GM04504 (cell line): ENCODE data around the gene CHN2.

Experiments
- DNase-seq: peaks from one replicate; pipeline ENCODE4 v3.0.0-alpha.2; 2012; ENCODE audit warnings: low read depth

The CHN2 gene

GRCh38 chr7:29194594-29195427 lies at the start of gene CHN2:
Gene CHN2, plus strand, starts transcription at chr7:29194775.
- DNase-seq: no peak

- no peak for DNase-seq
Observed at GRCh38 chr7:29145553-29146056, 49.0 kb upstream of the CHN2 start.

- no peak for DNase-seq
Observed at GRCh38 chr7:29146057-29146706, 48.4 kb upstream of the CHN2 start, which contains the start of gene CPVL. Gene CPVL, minus strand, starts transcription at chr7:29146537. Its CDS starts 25,476 bp downstream, at chr7:29121061.

- DNase-seq: no peak
Observed at GRCh38 chr7:29146888-29147609, 47.5 kb upstream of the CHN2 start.

- no peak for DNase-seq
Observed at GRCh38 chr7:29147821-29148220, 46.8 kb upstream of the CHN2 start.

- DNase-seq: no peak
Observed at GRCh38 chr7:29149036-29149435, 45.5 kb upstream of the CHN2 start.

GRCh38 chr7:29150856-29151255 lies 43.7 kb upstream of the CHN2 start:
- no peak for DNase-seq

- no peak for DNase-seq
Observed at GRCh38 chr7:29154076-29154475, 40.5 kb upstream of the CHN2 start.

- no peak for DNase-seq
Observed at GRCh38 chr7:29156907-29157452, 37.6 kb upstream of the CHN2 start.

GRCh38 chr7:29158795-29159423 lies 35.7 kb upstream of the CHN2 start:
- DNase-seq: no peak

- no peak for DNase-seq
Observed at GRCh38 chr7:29160080-29160479, 34.5 kb upstream of the CHN2 start.

GRCh38 chr7:29161231-29161630 lies 33.3 kb upstream of the CHN2 start:
- DNase-seq: no peak

- DNase-seq: no peak
Observed at GRCh38 chr7:29162577-29162976, 32.0 kb upstream of the CHN2 start.

- no peak for DNase-seq
Observed at GRCh38 chr7:29163854-29164253, 30.7 kb upstream of the CHN2 start.

- no peak for DNase-seq
Observed at GRCh38 chr7:29167721-29168120, 26.9 kb upstream of the CHN2 start.

GRCh38 chr7:29170781-29171180 lies 23.8 kb upstream of the CHN2 start:
- DNase-seq: no peak

GRCh38 chr7:29173458-29173857 lies 21.1 kb upstream of the CHN2 start:
- no peak for DNase-seq

GRCh38 chr7:29177963-29178600 lies 16.5 kb upstream of the CHN2 start:
- no peak for DNase-seq

GRCh38 chr7:29179115-29179514 lies 15.5 kb upstream of the CHN2 start:
- no peak for DNase-seq

- no peak for DNase-seq
Observed at GRCh38 chr7:29184599-29184998, 10.0 kb upstream of the CHN2 start.

GRCh38 chr7:29185613-29186012 lies 9.0 kb upstream of the CHN2 start:
- DNase-seq: no peak
